ENCODE data around the gene GPNMB.

DNA sequence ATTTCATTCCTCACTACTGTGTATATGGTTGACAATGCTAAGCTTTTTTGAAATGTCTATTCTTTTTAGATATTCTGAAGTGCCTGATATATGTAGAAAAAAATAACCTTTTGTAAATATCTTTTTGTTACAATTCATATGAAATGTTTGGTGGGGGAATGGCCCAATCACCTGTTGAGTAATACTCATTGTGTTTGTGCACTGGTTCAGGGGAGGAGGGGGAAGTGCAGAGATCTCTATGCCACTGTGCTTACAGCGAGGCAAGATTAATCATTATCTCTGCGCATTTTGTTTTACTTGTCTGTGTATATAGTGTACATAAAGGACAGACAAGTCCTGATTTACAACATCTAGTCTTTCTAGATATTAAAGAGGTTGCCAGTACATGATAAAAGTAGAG is 39.6 kb upstream of the GPNMB start:
- TF ChIP-seq, protein P1, sequence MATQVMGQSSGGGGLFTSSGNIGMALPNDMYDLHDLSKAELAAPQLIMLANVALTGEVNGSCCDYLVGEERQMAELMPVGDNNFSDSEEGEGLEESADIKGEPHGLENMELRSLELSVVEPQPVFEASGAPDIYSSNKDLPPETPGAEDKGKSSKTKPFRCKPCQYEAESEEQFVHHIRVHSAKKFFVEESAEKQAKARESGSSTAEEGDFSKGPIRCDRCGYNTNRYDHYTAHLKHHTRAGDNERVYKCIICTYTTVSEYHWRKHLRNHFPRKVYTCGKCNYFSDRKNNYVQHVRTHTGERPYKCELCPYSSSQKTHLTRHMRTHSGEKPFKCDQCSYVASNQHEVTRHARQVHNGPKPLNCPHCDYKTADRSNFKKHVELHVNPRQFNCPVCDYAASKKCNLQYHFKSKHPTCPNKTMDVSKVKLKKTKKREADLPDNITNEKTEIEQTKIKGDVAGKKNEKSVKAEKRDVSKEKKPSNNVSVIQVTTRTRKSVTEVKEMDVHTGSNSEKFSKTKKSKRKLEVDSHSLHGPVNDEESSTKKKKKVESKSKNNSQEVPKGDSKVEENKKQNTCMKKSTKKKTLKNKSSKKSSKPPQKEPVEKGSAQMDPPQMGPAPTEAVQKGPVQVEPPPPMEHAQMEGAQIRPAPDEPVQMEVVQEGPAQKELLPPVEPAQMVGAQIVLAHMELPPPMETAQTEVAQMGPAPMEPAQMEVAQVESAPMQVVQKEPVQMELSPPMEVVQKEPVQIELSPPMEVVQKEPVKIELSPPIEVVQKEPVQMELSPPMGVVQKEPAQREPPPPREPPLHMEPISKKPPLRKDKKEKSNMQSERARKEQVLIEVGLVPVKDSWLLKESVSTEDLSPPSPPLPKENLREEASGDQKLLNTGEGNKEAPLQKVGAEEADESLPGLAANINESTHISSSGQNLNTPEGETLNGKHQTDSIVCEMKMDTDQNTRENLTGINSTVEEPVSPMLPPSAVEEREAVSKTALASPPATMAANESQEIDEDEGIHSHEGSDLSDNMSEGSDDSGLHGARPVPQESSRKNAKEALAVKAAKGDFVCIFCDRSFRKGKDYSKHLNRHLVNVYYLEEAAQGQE (IDR thresholded peaks at IDR 0.05) = no peak
- TF ChIP-seq, protein P2, sequence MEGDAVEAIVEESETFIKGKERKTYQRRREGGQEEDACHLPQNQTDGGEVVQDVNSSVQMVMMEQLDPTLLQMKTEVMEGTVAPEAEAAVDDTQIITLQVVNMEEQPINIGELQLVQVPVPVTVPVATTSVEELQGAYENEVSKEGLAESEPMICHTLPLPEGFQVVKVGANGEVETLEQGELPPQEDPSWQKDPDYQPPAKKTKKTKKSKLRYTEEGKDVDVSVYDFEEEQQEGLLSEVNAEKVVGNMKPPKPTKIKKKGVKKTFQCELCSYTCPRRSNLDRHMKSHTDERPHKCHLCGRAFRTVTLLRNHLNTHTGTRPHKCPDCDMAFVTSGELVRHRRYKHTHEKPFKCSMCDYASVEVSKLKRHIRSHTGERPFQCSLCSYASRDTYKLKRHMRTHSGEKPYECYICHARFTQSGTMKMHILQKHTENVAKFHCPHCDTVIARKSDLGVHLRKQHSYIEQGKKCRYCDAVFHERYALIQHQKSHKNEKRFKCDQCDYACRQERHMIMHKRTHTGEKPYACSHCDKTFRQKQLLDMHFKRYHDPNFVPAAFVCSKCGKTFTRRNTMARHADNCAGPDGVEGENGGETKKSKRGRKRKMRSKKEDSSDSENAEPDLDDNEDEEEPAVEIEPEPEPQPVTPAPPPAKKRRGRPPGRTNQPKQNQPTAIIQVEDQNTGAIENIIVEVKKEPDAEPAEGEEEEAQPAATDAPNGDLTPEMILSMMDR (IDR thresholded peaks at IDR 0.05; ENCODE audit: low read depth, low read length, missing input control) = no peak
- TF ChIP-seq YY1 (IDR thresholded peaks at IDR 0.05) = peak; percentile 19
- TF ChIP-seq, protein P3, sequence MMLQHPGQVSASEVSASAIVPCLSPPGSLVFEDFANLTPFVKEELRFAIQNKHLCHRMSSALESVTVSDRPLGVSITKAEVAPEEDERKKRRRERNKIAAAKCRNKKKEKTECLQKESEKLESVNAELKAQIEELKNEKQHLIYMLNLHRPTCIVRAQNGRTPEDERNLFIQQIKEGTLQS (IDR thresholded peaks at IDR 0.05) = no peak
- TF ChIP-seq, protein P4, sequence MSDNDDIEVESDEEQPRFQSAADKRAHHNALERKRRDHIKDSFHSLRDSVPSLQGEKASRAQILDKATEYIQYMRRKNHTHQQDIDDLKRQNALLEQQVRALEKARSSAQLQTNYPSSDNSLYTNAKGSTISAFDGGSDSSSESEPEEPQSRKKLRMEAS (IDR thresholded peaks at IDR 0.05) = no peak

Measured in liver (tissue), 3 donors.